HepG2 (cell line): ENCODE measurements around the gene RANBP3. TPM values are rescaled to one million over a fixed set of nuclear protein-coding genes. Genes with fewer than 3 reads are reported as not detected.

Experiments
- ARNTL ChIP-seq: sonication (generic); formaldehyde crosslinking; IDR thresholded peaks from 2 replicates; pipeline ENCODE4 v1.4.0; 2020; ENCODE audit warnings: mild to moderate bottlenecking, missing genetic modification reagents
- CBFB ChIP-seq: sonication (generic); formaldehyde crosslinking; IDR thresholded peaks from 2 replicates; pipeline ENCODE4 v1.4.0; 2020; ENCODE audit warnings: missing genetic modification reagents
- CREM ChIP-seq, 2 experiments: sonication (generic) in 1 of 2; formaldehyde crosslinking in 1 of 2; IDR thresholded peaks; 2 replicates each; pipeline versions ENCODE4 v1.4.0 to v1.6.1; 2016 to 2020; ENCODE audit warnings: antibody characterized with exemption in 1 of 2, mild to moderate bottlenecking in 1 of 2, missing genetic modification reagents in 1 of 2
- LCORL ChIP-seq, 2 experiments: fragments of 450-650 bp in 1 of 2; sonication (generic) in 1 of 2; formaldehyde crosslinking in 1 of 2; IDR thresholded peaks; 2 replicates each; pipeline versions ENCODE4 v1.5.0 to v1.6.1; 2017 to 2020; ENCODE audit warnings: antibody characterized with exemption in 1 of 2, missing genetic modification reagents in 1 of 2
- PAWR ChIP-seq: sonication (generic); formaldehyde crosslinking; IDR thresholded peaks from 2 replicates; pipeline ENCODE4 v1.4.0; 2020; ENCODE audit warnings: missing genetic modification reagents, mild to moderate bottlenecking, borderline replicate concordance
- SIN3B ChIP-seq: fragments of 150-350 bp; IDR thresholded peaks from 2 replicates; pipeline ENCODE4 v1.6.1; 2014; ENCODE audit warnings: low read length
- SP5 ChIP-seq: IDR thresholded peaks from 2 replicates; pipeline ENCODE4 v1.6.1; 2016; ENCODE audit warnings: low read depth, borderline replicate concordance
- TAF1 ChIP-seq: sonication (generic); formaldehyde crosslinking; IDR thresholded peaks from 2 replicates; pipeline ENCODE4 v1.4.0; 2020; ENCODE audit warnings: missing genetic modification reagents
- ZMYM2 ChIP-seq: sonication (generic); formaldehyde crosslinking; IDR thresholded peaks from 2 replicates; pipeline ENCODE4 v1.8.0; 2022; ENCODE audit warnings: mild to moderate bottlenecking, missing genetic modification reagents
- ZNF121 ChIP-seq: sonication (generic); formaldehyde crosslinking; IDR thresholded peaks from 2 replicates; pipeline ENCODE4 v1.5.0; 2020; ENCODE audit warnings: mild to moderate bottlenecking, missing genetic modification reagents
- ZNF234 ChIP-seq: sonication (generic); formaldehyde crosslinking; conservative IDR thresholded peaks from 2 replicates; pipeline ENCODE4 v1.5.1; 2020; ENCODE audit warnings: mild to moderate bottlenecking, missing genetic modification reagents
- ZNF331 ChIP-seq: sonication (generic); formaldehyde crosslinking; IDR thresholded peaks from 2 replicates; pipeline ENCODE4 v1.4.0; 2020; ENCODE audit warnings: missing genetic modification reagents
- ZNF44 ChIP-seq: sonication (generic); formaldehyde crosslinking; IDR thresholded peaks from 2 replicates; pipeline ENCODE4 v1.5.1; 2020; ENCODE audit warnings: mild to moderate bottlenecking, missing genetic modification reagents
- ZNF607 ChIP-seq: sonication (generic); formaldehyde crosslinking; IDR thresholded peaks from 2 replicates; pipeline ENCODE4 v1.5.1; 2020; ENCODE audit warnings: missing genetic modification reagents, mild to moderate bottlenecking, borderline replicate concordance
- ZNF777 ChIP-seq: sonication (generic); formaldehyde crosslinking; IDR thresholded peaks from 2 replicates; pipeline ENCODE4 v1.4.0; 2020; ENCODE audit warnings: missing genetic modification reagents
- ZNF878 ChIP-seq: sonication (generic); formaldehyde crosslinking; IDR thresholded peaks from 2 replicates; pipeline ENCODE4 v1.8.1; 2023; ENCODE audit warnings: mild to moderate bottlenecking, missing genetic modification reagents, moderate library complexity
- polyA plus RNA-seq, 8 experiments: library from polyadenylated mRNA; depleted of rRNA in 3 of 8; stranded (reverse) in 7 of 8; unstranded in 1 of 8; fragments of >200 nt; fragmentation: Illumina TruSeq in 4 of 8; extraction: Trizol in 4 of 8; gene quantifications; 2 replicates each; pipeline versions ENCODE4 v1.2.1 to v1.2.3, GENCODE V29; 2011 to 2016; ENCODE audit warnings: low read depth in 4 of 8, missing spikeins in 1 of 8, mixed read lengths in 1 of 8; ENCODE audit not compliant: insufficient read depth in 1 of 8
- total RNA-seq, 5 experiments: library from RNA; depleted of rRNA; stranded (reverse); fragments of >200 nt; fragmentation: Illumina TruSeq; extraction: Trizol; gene quantifications; 2 replicates each; pipeline ENCODE4 v1.2.3, GENCODE V29; 2016; ENCODE audit warnings: low read depth in 1 of 5
- TF ChIP-seq, protein P1 (sequence below): sonication (generic); formaldehyde crosslinking; IDR thresholded peaks from 2 replicates; pipeline ENCODE4 v1.5.0; 2020; ENCODE audit warnings: mild to moderate bottlenecking, missing genetic modification reagents, moderate library complexity
- TF ChIP-seq, protein P2 (sequence below): sonication (generic); formaldehyde crosslinking; IDR thresholded peaks from 2 replicates; pipeline ENCODE4 v1.8.0; 2022; ENCODE audit warnings: mild to moderate bottlenecking, missing genetic modification reagents, moderate library complexity
- TF ChIP-seq, protein P3 (sequence below): sonication (generic); formaldehyde crosslinking; IDR thresholded peaks from 2 replicates; pipeline ENCODE4 v1.4.0; 2020; ENCODE audit warnings: low read depth, mild to moderate bottlenecking, missing genetic modification reagents
- TF ChIP-seq, protein P4 (sequence below): sonication (generic); formaldehyde crosslinking; IDR thresholded peaks from 2 replicates; pipeline ENCODE4 v1.4.0; 2020; ENCODE audit warnings: mild to moderate bottlenecking, missing genetic modification reagents
- TF ChIP-seq, protein P5 (sequence below): sonication (generic); formaldehyde crosslinking; IDR thresholded peaks from 2 replicates; pipeline ENCODE4 v1.5.0; 2020; ENCODE audit warnings: missing genetic modification reagents

RANBP3 gene
- total and polyA plus RNA-seq, 2 of the 13 experiments (the other 11 are each of a cell fraction or from before 2014, with no cell fraction given): 39.5 to 149 TPM

DNA sequence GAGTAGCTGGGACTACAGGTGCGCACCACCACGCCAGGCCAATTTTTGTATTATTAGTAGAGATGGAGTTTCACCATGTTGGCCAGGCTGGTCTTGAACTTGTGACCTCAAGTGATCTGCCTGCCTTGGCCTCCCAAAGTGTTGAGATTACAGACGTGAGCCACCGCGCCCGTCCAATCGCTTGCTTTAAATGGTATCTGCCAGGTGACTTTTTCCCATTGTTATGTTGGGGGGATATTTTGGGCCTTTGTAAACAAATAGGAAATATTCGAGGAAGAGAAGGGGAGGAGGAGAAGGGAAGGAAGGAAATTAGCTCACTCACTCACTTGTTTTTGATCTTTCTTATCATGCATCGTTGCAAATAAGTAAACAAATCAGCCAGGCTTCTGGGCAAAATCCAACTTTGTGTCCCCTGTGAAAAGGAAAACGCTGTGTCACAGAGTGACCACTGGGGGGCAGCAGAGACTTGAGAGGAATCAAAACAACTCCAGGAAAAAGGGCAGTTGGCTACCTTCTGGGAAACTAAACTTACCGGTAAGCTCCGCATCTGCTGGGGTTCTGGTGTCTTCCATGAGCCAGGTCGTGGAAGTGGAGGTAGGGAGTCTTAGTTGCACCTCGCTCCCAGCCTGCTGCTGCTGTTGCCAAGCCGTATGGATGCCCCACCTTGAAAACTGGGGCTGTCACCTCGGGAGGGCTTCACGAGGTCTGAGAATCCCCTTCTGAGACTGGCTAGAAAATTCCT lies 9.3 kb upstream of the RANBP3 start (continued):
- TF ChIP-seq ZNF234 (CRISPR knock-in tag): no peak
- TF ChIP-seq, protein P1, sequence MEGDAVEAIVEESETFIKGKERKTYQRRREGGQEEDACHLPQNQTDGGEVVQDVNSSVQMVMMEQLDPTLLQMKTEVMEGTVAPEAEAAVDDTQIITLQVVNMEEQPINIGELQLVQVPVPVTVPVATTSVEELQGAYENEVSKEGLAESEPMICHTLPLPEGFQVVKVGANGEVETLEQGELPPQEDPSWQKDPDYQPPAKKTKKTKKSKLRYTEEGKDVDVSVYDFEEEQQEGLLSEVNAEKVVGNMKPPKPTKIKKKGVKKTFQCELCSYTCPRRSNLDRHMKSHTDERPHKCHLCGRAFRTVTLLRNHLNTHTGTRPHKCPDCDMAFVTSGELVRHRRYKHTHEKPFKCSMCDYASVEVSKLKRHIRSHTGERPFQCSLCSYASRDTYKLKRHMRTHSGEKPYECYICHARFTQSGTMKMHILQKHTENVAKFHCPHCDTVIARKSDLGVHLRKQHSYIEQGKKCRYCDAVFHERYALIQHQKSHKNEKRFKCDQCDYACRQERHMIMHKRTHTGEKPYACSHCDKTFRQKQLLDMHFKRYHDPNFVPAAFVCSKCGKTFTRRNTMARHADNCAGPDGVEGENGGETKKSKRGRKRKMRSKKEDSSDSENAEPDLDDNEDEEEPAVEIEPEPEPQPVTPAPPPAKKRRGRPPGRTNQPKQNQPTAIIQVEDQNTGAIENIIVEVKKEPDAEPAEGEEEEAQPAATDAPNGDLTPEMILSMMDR (CRISPR knock-in tag): peak; percentile 92
- TF ChIP-seq ZNF331 (CRISPR knock-in tag): 0 out of 2 replicates have a peak, but pooled peaks have one; percentile 38
- TF ChIP-seq PAWR (CRISPR knock-in tag): no peak
- TF ChIP-seq CREM (IDR thresholded peaks at IDR 0.05): peak; percentile 25; the same call in 1 of the 2 replicates
- no peak for TF ChIP-seq CREM (CRISPR knock-in tag; IDR thresholded peaks at IDR 0.05)
- TF ChIP-seq, protein P2, sequence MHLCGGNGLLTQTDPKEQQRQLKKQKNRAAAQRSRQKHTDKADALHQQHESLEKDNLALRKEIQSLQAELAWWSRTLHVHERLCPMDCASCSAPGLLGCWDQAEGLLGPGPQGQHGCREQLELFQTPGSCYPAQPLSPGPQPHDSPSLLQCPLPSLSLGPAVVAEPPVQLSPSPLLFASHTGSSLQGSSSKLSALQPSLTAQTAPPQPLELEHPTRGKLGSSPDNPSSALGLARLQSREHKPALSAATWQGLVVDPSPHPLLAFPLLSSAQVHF (CRISPR knock-in tag): no peak
- TF ChIP-seq SIN3B: no peak
- TF ChIP-seq ZNF44 (CRISPR knock-in tag): no peak
- 0 out of 2 replicates have a peak, but pooled peaks have one; percentile 10 for TF ChIP-seq CBFB (CRISPR knock-in tag)
- no peak for TF ChIP-seq LCORL (IDR thresholded peaks at IDR 0.05)
- TF ChIP-seq LCORL (CRISPR knock-in tag; IDR thresholded peaks at IDR 0.05): peak; percentile 77
- TF ChIP-seq ZMYM2 (CRISPR knock-in tag): peak; percentile 86; the same call in 1 of the 2 replicates
- peak; percentile 54; the same call in 1 of the 2 replicates for TF ChIP-seq ZNF777 (CRISPR knock-in tag)
- TF ChIP-seq TAF1 (CRISPR knock-in tag): no peak
- TF ChIP-seq ZNF121 (CRISPR knock-in tag): 0 out of 2 replicates have a peak, but pooled peaks have one; percentile 19
- TF ChIP-seq ZNF607 (CRISPR knock-in tag): peak; percentile 23; the same call in 1 of the 2 replicates
- TF ChIP-seq ZNF878 (CRISPR knock-in tag): peak; percentile 60; the same call in 1 of the 2 replicates
- TF ChIP-seq, protein P3, sequence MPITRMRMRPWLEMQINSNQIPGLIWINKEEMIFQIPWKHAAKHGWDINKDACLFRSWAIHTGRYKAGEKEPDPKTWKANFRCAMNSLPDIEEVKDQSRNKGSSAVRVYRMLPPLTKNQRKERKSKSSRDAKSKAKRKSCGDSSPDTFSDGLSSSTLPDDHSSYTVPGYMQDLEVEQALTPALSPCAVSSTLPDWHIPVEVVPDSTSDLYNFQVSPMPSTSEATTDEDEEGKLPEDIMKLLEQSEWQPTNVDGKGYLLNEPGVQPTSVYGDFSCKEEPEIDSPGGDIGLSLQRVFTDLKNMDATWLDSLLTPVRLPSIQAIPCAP: no peak
- TF ChIP-seq, protein P4, sequence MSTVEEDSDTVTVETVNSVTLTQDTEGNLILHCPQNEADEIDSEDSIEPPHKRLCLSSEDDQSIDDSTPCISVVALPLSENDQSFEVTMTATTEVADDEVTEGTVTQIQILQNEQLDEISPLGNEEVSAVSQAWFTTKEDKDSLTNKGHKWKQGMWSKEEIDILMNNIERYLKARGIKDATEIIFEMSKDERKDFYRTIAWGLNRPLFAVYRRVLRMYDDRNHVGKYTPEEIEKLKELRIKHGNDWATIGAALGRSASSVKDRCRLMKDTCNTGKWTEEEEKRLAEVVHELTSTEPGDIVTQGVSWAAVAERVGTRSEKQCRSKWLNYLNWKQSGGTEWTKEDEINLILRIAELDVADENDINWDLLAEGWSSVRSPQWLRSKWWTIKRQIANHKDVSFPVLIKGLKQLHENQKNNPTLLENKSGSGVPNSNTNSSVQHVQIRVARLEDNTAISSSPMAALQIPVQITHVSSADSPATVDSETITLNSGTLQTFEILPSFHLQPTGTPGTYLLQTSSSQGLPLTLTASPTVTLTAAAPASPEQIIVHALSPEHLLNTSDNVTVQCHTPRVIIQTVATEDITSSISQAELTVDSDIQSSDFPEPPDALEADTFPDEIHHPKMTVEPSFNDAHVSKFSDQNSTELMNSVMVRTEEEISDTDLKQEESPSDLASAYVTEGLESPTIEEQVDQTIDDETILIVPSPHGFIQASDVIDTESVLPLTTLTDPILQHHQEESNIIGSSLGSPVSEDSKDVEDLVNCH (CRISPR knock-in tag): no peak
- peak; percentile 61; the same call in 1 of the 2 replicates for TF ChIP-seq SP5 (CRISPR knock-in tag)
- TF ChIP-seq ARNTL (CRISPR knock-in tag): 0 out of 2 replicates have a peak, but pooled peaks have one; percentile 33
- TF ChIP-seq, protein P5, sequence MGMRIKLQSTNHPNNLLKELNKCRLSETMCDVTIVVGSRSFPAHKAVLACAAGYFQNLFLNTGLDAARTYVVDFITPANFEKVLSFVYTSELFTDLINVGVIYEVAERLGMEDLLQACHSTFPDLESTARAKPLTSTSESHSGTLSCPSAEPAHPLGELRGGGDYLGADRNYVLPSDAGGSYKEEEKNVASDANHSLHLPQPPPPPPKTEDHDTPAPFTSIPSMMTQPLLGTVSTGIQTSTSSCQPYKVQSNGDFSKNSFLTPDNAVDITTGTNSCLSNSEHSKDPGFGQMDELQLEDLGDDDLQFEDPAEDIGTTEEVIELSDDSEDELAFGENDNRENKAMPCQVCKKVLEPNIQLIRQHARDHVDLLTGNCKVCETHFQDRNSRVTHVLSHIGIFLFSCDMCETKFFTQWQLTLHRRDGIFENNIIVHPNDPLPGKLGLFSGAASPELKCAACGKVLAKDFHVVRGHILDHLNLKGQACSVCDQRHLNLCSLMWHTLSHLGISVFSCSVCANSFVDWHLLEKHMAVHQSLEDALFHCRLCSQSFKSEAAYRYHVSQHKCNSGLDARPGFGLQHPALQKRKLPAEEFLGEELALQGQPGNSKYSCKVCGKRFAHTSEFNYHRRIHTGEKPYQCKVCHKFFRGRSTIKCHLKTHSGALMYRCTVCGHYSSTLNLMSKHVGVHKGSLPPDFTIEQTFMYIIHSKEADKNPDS (CRISPR knock-in tag): no peak
